Measurements from ENCODE around the gene WDR37.

Gene WDR37

DNA sequence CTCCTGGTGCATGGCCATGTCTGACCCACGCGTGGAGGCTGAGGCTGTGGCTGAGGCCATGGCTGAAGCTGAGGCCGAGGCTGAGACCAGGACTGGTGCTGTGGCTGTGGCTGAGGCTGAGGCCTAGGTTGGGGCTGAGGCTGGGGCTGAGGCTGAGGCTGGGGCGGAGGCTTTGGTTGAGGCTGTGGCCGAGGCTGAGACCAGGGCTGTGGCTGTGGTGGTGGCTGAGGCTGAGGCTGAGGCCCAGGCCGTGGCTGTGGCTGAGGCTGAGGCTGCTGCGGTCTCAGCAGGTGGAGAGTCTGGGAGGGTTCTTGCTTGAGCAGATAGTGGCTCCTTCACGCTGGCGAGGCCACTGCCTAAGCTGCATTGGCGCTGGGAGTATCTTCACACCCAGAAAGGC lies 76.4 kb downstream of the WDR37 start:
- no peak for DNase-seq

- DNase-seq: no peak
Measured at GRCh38 chr10:1133495-1134045, 77.4 kb downstream of the WDR37 start.

GRCh38 chr10:1134156-1134555 lies 78.0 kb downstream of the WDR37 start:
- DNase-seq: no peak

- DNase-seq: no peak
Measured at GRCh38 chr10:1136268-1136667, 80.1 kb downstream of the WDR37 start.

DNA sequence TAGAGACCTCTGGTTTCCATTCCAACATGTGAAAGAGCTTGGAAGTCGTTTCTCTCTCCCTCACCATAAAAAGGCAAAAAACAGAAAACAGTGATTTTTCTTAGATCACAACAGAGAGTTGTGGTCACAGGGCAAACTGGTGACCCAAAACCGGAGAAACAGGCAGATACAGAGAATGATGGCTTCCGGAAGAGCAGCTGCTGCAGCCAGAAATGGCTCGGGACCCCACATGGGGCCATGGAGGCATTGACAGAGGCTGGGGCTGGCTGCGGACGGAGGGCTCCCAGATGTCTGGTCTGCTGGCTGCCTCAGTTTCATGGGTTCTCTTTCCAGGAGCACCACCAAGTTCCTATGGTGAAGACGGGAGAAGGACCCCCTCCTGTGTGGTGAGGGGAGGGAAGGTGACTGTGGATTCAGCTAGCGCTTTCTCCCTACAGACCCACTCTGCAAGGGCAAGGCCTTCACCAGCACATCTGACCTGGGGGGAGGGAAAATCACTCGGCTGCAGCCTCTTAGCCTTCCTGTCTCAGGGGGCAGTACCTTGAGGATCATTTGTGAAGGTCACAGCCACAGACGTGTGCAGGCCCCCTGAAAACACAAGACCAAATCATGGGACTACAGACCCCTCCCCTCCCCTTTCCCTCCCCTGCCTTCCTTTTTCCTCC lies 81.4 kb downstream of the WDR37 start:
- DNase-seq: no peak

GRCh38 chr10:1138529-1138928 lies 82.3 kb downstream of the WDR37 start:
- no peak for DNase-seq

GRCh38 chr10:1141261-1141660 lies 85.1 kb downstream of the WDR37 start:
- DNase-seq: no peak

DNA sequence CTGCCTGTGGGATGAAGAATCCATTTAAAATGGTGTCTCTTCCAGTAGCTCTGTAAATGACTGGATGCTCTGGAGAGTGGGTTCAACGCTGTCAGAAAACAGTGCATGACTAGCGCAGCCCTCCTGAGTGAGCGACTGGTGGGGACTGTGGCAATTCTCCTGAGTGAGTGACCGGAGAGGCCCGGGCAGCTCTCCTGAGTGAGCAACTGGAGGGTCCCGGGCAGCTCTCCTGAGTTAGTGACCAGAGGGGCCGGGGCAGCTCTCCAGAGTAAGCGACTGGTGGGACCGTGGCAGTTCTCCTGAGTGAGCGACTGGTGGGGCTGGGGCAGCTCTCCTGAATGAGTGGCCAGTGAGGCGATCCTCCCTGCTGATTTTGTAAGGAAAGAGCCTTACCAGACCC lies 85.5 kb downstream of the WDR37 start:
- DNase-seq: no peak

DNA sequence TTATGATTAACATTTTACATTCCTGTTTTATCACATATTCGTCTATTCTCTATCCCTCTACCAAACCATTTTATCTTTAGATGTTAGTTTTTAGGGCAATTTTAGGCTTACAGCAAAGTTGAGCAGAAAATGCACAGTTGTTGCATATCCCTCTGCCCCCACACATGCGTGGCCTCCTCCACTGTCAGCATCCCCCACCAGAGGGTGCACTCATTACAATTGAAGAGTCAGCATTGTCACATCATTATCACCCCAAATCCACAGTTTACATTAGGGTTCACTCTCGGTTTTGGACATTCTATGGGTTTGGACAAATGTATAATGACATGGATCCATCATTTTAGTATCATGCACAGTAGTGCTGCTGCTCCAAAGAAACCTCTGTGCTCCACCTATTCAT lies 86.4 kb downstream of the WDR37 start:
- DNase-seq: no peak

- no peak for DNase-seq
Measured at GRCh38 chr10:1147810-1148209, 91.6 kb downstream of the WDR37 start.

DNA sequence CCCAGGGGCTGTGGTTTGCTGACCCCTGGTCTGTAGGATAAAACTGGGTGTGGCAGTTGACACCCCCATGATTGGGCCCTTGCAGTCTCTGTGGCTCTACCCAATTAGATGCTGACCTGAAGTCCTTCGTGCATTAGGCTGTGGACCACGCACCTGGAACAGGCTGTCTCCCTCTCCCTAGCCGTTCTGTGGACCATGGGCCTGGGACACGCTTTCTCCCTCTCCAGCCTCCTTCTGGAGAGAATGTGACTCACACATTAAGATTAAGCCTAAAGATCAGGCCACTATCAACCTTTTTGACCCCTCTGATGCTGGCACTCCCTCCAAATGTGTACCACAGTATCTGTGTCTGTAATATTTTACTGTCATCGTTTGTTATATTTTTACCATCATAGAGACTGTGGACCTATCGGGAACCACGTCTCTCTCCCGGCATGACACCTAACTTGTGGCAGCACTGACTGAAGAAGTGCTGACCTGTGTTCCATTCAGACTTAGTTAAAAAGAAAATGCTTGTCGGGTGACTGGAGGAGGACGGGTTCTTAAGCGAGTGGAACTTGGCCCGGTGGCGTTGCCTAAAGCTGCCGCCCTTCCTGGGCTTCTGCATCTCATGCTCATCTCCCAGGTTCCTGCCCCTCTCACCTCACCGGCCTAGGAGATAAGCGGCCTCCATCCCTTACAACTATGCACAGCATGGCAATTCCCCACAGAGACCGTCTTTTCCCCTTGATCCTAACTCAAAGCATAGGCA lies 92.8 kb downstream of the WDR37 start:
- DNase-seq: no peak

GRCh38 chr10:1149793-1150637 lies 93.8 kb downstream of the WDR37 start:
- no peak for DNase-seq

DNA sequence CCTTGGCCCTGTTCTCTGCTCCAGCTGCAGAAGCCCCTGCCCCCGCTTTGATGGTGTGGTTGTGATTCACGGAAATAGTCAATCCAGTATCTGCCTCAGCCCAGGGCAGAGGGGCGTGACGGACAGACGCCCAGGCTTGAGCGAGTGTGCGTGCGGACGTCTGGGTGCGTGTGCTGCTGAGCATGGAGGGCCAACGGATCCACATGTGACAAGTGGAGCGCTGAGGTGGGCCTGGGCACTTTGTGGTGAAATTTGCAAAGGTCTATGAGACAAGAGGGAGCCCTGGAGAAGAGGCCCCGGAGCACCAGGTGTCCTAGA lies 94.4 kb downstream of the WDR37 start:
- no peak for DNase-seq

DNA sequence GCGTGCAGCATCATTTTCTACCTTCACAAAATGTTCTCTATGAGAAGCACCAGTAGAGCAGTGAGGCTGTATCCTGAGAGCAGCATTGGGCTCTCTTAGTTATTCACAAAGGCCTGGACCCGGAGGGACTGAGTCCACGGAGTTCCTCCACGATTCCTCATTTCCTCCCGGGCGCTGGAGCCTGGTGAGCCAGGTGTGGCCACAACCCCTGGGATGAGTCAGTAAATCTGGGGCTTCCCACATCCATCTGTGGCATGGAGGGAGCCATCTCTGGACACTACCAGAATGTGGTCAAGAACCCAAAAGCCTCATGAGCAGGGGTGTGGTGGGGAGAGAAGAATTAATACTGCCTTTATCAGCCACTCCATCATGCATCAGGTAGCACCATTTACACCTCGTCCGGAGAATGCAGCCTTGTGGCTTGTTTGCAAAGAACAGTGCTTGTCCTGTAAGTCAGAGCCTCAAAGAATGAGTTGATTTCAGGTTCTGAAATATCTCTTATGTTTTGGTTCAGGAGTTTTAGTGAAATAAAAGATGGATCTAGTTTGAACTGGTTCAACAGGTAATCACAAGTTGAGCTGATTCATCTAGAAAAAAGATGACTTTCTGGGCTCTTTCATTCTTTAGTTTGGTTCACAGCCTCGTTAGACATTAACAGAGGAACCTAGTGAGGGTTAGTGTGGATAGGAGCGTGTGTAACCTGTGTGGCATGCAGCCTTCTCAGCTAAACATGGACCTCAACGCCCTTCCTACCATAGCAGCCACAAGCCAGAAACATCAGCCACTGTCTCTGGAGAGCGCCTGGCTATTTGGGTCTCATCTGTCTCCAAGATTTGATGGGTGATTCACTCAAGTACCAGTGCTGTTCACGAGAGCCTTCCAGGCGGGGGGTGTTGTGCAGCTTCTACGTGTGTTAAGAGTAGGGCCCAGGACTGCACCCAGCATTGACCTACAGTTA lies 95.2 kb downstream of the WDR37 start:
- DNase-seq: no peak

DNA sequence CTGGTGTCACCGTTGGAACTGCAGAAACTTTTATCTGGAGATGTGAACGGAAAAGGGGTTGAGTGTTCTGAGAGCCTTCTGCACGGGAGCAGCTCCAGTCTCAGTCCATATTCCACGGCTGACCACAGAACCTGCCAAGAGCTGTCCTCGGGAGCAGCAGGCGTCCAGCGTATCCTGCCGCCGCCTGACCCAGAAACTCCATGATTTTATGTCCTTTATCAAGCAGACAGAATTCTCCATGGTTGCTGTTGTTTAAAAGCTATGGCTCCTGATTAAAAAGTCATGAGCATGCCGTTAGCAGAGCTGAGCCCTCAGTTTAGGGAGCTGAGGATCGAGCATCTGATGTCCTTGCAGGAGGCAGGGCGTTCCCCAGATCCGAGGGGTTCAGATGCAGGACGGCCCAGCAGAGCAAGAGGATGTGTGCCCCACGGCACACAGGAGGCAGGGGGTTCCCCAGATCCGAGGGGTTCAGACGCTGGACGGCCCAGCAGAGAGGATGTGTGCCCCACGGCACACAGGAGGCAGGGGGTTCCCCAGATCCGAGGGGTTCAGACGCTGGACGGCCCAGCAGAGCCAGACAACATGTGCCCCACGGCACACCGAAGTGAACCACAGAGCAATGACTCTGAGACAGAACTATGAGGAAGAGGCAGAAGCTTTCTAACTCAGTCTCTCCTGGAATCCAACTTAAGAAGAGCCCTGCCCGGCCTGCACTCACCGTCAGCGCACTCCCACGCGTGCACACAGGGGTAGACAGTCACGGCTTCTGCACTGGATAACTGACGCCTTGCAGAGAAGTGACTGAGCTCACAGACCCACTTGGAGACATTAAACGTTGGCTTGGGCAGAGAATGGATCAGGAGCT lies 96.4 kb downstream of the WDR37 start:
- no peak for DNase-seq

DNA sequence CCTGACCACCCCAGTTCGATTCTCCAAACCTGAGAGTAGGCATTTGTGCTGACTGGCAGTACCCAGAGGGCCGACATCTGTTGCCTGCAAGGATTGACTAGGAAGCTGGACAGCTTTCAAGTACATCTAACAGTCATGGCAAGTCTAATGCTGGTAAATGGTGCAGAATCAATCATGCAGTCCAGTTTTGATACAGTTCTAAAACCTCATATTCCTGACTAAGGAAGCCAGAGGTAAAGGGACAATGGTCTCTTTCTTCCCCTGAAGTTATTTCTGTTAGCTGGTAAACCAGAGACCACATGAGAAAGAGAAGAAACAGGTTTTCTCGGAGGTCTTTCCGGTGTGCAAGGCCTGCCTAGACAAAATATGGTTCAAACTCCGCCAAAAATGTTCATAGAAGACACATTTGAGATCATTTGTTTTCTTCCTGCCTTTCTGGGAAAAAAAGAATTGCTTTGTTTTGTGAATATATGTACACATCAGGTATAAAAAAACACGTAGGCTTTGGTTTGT lies 97.1 kb downstream of the WDR37 start:
- DNase-seq: no peak

DNA sequence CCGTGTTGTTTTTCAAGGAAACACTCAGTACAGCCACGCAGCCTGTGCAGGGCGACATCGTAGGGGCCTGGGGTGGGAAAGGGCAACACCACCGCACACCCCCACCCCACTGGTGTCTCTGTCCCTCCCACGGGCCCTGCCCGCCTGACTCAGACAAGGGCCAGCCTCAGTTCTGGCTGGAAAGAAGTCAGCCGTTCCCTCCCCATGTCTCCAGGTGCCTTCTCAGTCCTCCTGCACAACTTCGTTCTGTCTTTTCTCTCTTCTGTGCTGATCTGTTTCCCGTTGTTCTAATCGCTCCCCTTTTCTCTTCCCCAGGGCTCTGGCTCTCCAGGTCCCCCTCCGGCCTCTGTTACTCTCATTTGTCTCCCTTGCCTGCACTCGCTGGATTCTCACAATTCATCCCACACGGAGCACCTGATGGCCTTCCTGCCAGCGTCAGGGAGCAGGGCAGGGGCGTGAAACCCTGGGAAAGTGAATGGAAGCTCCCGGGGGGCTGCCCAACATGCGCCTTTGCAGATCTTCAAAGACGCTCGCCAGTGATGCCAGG lies 97.7 kb downstream of the WDR37 start:
- no peak for DNase-seq

DNA sequence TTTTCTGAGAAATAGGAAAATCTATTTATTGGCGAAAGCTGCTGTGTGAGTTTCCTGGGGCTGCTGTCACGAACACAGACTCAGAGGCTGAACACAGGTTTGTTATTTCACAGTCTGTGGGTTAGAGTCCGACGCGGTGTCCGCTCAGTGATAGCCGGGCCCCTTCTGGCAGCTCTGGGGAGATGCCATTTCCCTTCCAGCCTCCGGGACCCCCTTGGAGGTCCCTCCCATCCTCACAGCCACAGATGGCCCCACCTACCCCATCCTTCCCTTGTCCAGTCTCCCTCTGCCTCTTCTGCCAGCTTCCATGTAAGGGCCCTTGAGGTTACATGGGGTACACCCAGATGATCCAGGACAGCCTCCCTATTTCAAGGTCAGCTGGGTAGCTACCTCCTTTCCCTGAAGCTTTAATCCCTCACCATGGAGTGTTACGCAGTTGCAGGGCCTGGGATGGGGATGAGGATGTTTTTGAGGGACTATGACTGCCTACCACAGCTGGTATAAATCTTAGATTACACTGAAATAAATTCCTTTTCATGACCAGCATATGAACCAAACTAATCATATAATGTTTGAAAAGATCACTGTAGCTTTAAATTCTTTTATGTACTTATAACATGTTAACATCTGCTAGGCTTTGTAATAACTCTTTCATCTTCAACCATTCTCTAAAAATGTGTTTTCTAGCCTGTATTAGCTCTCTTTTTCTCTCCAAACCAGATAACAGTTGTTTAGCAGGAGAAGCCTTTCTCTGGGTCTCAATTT lies 98.5 kb downstream of the WDR37 start:
- DNase-seq: no peak

DNA sequence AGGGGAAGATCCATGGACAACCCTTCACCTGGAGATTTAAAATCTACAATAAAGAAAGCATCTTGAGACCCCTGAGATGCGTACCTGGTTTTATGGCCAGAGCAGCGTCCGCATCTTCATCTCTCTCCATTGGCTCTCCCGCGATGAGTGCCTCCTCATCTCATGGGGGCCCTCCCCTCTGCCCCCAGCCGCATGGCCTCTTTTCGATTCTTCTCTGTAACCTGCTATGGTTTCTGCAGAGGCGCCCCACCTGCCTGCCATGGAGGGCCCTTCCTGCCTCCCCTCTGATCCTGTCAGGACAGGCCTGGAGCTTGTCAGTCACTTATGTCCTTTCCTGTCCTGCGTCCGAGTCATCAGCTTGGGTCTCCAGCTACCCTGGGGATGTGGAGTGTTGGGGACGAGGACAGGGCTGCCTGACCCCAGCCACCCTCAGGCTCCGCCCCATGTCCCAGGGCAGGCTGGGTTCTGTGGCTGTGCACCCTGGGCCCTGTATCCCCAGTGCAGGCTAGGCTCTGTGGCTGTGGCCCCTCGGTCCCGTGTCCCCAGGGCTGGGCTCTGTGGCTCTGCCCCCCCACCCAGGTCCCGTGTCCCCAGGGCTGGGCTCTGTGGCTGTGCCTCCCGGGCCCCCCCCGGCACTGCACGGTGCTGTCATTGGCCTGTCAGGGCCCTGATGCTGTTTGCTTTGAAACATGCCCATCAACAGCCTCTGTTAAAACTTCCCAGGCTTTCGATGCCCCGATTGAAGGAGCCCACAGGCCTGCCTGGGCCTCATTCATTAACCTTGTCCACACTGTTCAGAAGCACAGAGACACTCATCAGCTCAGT lies 99.8 kb downstream of the WDR37 start:
- no peak for DNase-seq

DNA sequence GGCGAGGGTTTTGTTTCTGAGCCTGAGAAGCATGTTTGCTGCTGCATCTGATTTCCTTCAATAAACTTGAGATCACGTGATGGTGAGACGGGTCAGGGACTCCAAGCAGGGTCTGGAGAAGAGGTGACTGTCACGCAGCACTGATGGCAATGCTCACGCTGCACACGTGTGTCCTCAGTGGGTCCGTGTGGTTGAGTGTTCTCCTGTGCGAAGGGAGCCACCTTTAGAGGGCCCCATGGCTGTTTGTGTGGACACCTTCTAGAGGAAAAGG lies 100.4 kb downstream of the WDR37 start:
- no peak for DNase-seq

Data from NCI-H748 treated with DMSO at 0.1 percent for 48 hours (cell line).